WTC11 (cell line): ENCODE results near the gene ACTRT2. TPM values are rescaled to one million over a fixed set of nuclear protein-coding genes. Genes with fewer than 3 reads are reported as not detected.

Experiments
- ATAC-seq: fragments of 200-7000 bp; cut with Tn5 transposase; 2 replicates; pipeline ENCODE4 v1.10.0; 2021; ENCODE audit warnings: mild to moderate bottlenecking, moderate library complexity
- CTCF ChIA-PET: fragments of 300-600 bp; sonication (Branson Sonifier 250); formaldehyde crosslinking; loops from one replicate; lab custom pipeline; 2021; ENCODE audit warnings: antibody characterized with exemption; lab: Charles Lee
- POLR2A ChIA-PET: fragments of 350-600 bp; sonication (Branson Sonifier 250); formaldehyde crosslinking; loops from one replicate; lab custom pipeline; 2021; ENCODE audit warnings: antibody characterized with exemption; lab: Charles Lee
- DNase-seq: peaks from one replicate; pipeline ENCODE4 v3.0.0; 2021; ENCODE audit warnings: low spot score
- H3K27ac Mint-ChIP-seq: 2 replicates; pipeline ENCODE4 v1.8.0; 2021; ENCODE audit warnings: mixed read lengths
- H3K27me3 Mint-ChIP-seq: 2 replicates; pipeline ENCODE4 v1.8.0; 2021; ENCODE audit warnings: low read depth, mild to moderate bottlenecking, moderate library complexity, mixed read lengths
- H3K36me3 Mint-ChIP-seq: 2 replicates; pipeline ENCODE4 v1.8.0; 2021; ENCODE audit warnings: mixed read lengths
- H3K4me1 Mint-ChIP-seq: 2 replicates; pipeline ENCODE4 v1.8.0; 2022; ENCODE audit warnings: mixed read lengths
- H3K4me3 Mint-ChIP-seq: 2 replicates; pipeline ENCODE4 v1.8.0; 2021; ENCODE audit warnings: mild to moderate bottlenecking, moderate library complexity, mixed read lengths
- H3K9me3 Mint-ChIP-seq: 2 replicates; pipeline ENCODE4 v1.8.0; 2021; ENCODE audit warnings: mixed read lengths
- EMX1 ChIP-seq: fragments of 250-450 bp; sonication (Bioruptor Pico); IDR thresholded peaks from 2 replicates; pipeline ENCODE4 v1.8.0; 2021; ENCODE audit warnings: mild to moderate bottlenecking
- ESRRA ChIP-seq: sonication (generic); formaldehyde crosslinking; IDR thresholded peaks from 2 replicates; pipeline ENCODE4 v1.8.1; 2022; ENCODE audit warnings: mild to moderate bottlenecking, missing genetic modification reagents, borderline replicate concordance
- FOXJ3 ChIP-seq: sonication (generic); formaldehyde crosslinking; IDR thresholded peaks from 2 replicates; pipeline ENCODE4 v1.9.0; 2021; ENCODE audit warnings: missing genetic modification reagents, mild to moderate bottlenecking, borderline replicate concordance
- FOXP1 ChIP-seq: sonication (generic); formaldehyde crosslinking; IDR thresholded peaks from 2 replicates; pipeline ENCODE4 v1.8.0; 2022; ENCODE audit warnings: missing genetic modification reagents, mild to moderate bottlenecking, moderate library complexity, borderline replicate concordance
- FOXP4 ChIP-seq: sonication (generic); formaldehyde crosslinking; IDR thresholded peaks from 2 replicates; pipeline ENCODE4 v1.8.0; 2022; ENCODE audit warnings: mild to moderate bottlenecking, missing genetic modification reagents
- HMGXB4 ChIP-seq: sonication (generic); formaldehyde crosslinking; IDR thresholded peaks from 2 replicates; pipeline ENCODE4 v1.8.1; 2023; ENCODE audit warnings: mild to moderate bottlenecking, moderate library complexity, missing genetic modification reagents
- JAZF1 ChIP-seq: fragments of 250-450 bp; sonication (Bioruptor Pico); IDR thresholded peaks from 2 replicates; pipeline ENCODE4 v1.9.0; 2021; ENCODE audit warnings: moderate library complexity, mild to moderate bottlenecking, inconsistent platforms
- MAX ChIP-seq: sonication (generic); formaldehyde crosslinking; IDR thresholded peaks from 2 replicates; pipeline ENCODE4 v1.8.0; 2022; ENCODE audit warnings: mild to moderate bottlenecking, missing genetic modification reagents
- MLX ChIP-seq: sonication (generic); formaldehyde crosslinking; IDR thresholded peaks from 2 replicates; pipeline ENCODE4 v1.8.1; 2023; ENCODE audit warnings: mild to moderate bottlenecking, missing genetic modification reagents, moderate library complexity
- MXD4 ChIP-seq: fragments of 250-450 bp; sonication (Bioruptor Pico); IDR thresholded peaks from 2 replicates; pipeline ENCODE4 v1.8.0; 2021; ENCODE audit warnings: mild to moderate bottlenecking, moderate library complexity, borderline replicate concordance
- NFATC4 ChIP-seq: fragments of 250-450 bp; sonication (Bioruptor Pico); IDR thresholded peaks from 2 replicates; pipeline ENCODE4 v1.9.0; 2021; ENCODE audit warnings: mild to moderate bottlenecking
- NR2C2 ChIP-seq: sonication (generic); formaldehyde crosslinking; IDR thresholded peaks from 2 replicates; pipeline ENCODE4 v1.8.0; 2022; ENCODE audit warnings: mild to moderate bottlenecking, missing genetic modification reagents
- OVOL2 ChIP-seq: fragments of 250-450 bp; sonication (Bioruptor Pico); IDR thresholded peaks from 2 replicates; pipeline ENCODE4 v1.9.0; 2021; ENCODE audit warnings: mild to moderate bottlenecking, borderline replicate concordance
- PRDM15 ChIP-seq: sonication (generic); formaldehyde crosslinking; IDR thresholded peaks from 2 replicates; pipeline ENCODE4 v1.8.0; 2022; ENCODE audit warnings: missing genetic modification reagents
- PREB ChIP-seq: sonication (generic); formaldehyde crosslinking; IDR thresholded peaks from 2 replicates; pipeline ENCODE4 v1.8.1; 2022; ENCODE audit warnings: mild to moderate bottlenecking, missing genetic modification reagents, moderate library complexity, borderline replicate concordance
- PRRX2 ChIP-seq: fragments of 250-450 bp; sonication (Bioruptor Pico); IDR thresholded peaks from 2 replicates; pipeline ENCODE4 v1.8.0; 2021; ENCODE audit warnings: mild to moderate bottlenecking
- RORB ChIP-seq: fragments of 250-450 bp; sonication (Bioruptor Pico); IDR thresholded peaks from 2 replicates; pipeline ENCODE4 v1.9.0; 2021; ENCODE audit warnings: mild to moderate bottlenecking
- SP1 ChIP-seq: sonication (generic); formaldehyde crosslinking; conservative IDR thresholded peaks from 2 replicates; pipeline ENCODE4 v1.8.1; 2022; ENCODE audit warnings: missing genetic modification reagents
- USF1 ChIP-seq: sonication (generic); formaldehyde crosslinking; IDR thresholded peaks from 2 replicates; pipeline ENCODE4 v1.8.0; 2022; ENCODE audit warnings: mild to moderate bottlenecking, missing genetic modification reagents
- ZBTB21 ChIP-seq: sonication (generic); formaldehyde crosslinking; IDR thresholded peaks from 2 replicates; pipeline ENCODE4 v1.8.1; 2023; ENCODE audit warnings: mild to moderate bottlenecking, missing genetic modification reagents, borderline replicate concordance
- ZNF232 ChIP-seq: sonication (generic); formaldehyde crosslinking; IDR thresholded peaks from 2 replicates; pipeline ENCODE4 v1.8.0; 2022; ENCODE audit warnings: mild to moderate bottlenecking, missing genetic modification reagents
- ZNF317 ChIP-seq: sonication (generic); formaldehyde crosslinking; IDR thresholded peaks from 2 replicates; pipeline ENCODE4 v1.8.1; 2023; ENCODE audit warnings: low read depth, mild to moderate bottlenecking, moderate library complexity, missing genetic modification reagents, borderline replicate concordance
- ZNF423 ChIP-seq: fragments of 250-450 bp; sonication (Bioruptor Pico); IDR thresholded peaks from 2 replicates; pipeline ENCODE4 v2.1.2; 2022; ENCODE audit warnings: mild to moderate bottlenecking, moderate library complexity
- ZNF512 ChIP-seq: sonication (generic); formaldehyde crosslinking; IDR thresholded peaks from 2 replicates; pipeline ENCODE4 v1.8.1; 2022; ENCODE audit warnings: missing genetic modification reagents, borderline replicate concordance
- total RNA-seq: library from RNA; stranded (reverse); gene quantifications from 3 replicates; pipeline ENCODE4 v1.2.3, GENCODE V29; 2021

The ACTRT2 gene
- total RNA-seq, 1 experiment from 2014 or later, result not detected

GRCh38 chr1:3026124-3026523 lies 4.9 kb downstream of the ACTRT2 start (continued):
- TF ChIP-seq PRDM15 (CRISPR knock-in tag), result no peak
- no peak for TF ChIP-seq ESRRA (CRISPR knock-in tag)
- TF ChIP-seq SP1 (CRISPR knock-in tag), result no peak
- TF ChIP-seq OVOL2 (CRISPR knock-in tag), result no peak
- TF ChIP-seq HMGXB4 (CRISPR knock-in tag), result no peak
- no peak for TF ChIP-seq MXD4 (CRISPR knock-in tag)
- TF ChIP-seq ZNF317 (CRISPR knock-in tag), result no peak
- TF ChIP-seq ZBTB21 (CRISPR knock-in tag), result no peak
- no peak for TF ChIP-seq PRRX2 (CRISPR knock-in tag)
- TF ChIP-seq RORB (CRISPR knock-in tag), result no peak
- no peak for TF ChIP-seq EMX1 (CRISPR knock-in tag)

- H3K9me3 Mint-ChIP-seq, result peaks cover 13% of the 10 kb centered on the region
- H3K4me1 Mint-ChIP-seq, result no peaks in the 10 kb centered on the region
- no peak overlapping the region for H3K4me3 Mint-ChIP-seq
- peaks cover 6% of the 10 kb centered on the region; the same call in 1 of the 2 replicates for H3K36me3 Mint-ChIP-seq
- DNase-seq, result no peak
- no peak overlapping the region for H3K27ac Mint-ChIP-seq
- ChIA-PET POLR2A (no interaction called here), CTCF (no interaction called here)
- no peaks in the 10 kb centered on the region for H3K27me3 Mint-ChIP-seq
- no peak for ATAC-seq
- no peak for TF ChIP-seq ZNF512
- no peak for TF ChIP-seq ZNF423 (CRISPR knock-in tag)
- TF ChIP-seq FOXJ3 (CRISPR knock-in tag), result no peak
- TF ChIP-seq PREB (CRISPR knock-in tag), result no peak
- TF ChIP-seq MAX (CRISPR knock-in tag), result no peak
- TF ChIP-seq ZNF232 (CRISPR knock-in tag), result no peak
- TF ChIP-seq USF1 (CRISPR knock-in tag), result no peak
- no peak for TF ChIP-seq JAZF1 (CRISPR knock-in tag)
- no peak for TF ChIP-seq NFATC4 (CRISPR knock-in tag)
- TF ChIP-seq FOXP4 (CRISPR knock-in tag), result no peak
- TF ChIP-seq NR2C2 (CRISPR knock-in tag), result no peak
- no peak for TF ChIP-seq FOXP1
- no peak for TF ChIP-seq MLX (CRISPR knock-in tag)
Observed at GRCh38 chr1:3026581-3027391, 5.5 kb downstream of the ACTRT2 start.
